CD4-positive, alpha-beta T cell treated with Interleukin-4 for 1 hour (primary cell): ENCODE data around the gene AQP3.
"Not testable (repeated sequence)": the region's sequence is repeated elsewhere in the genome, so short reads cannot be mapped to it uniquely, and the experiment has no call there.

ENCODE experiments used
- DNase-seq, 2 donors: peaks; one replicate each; pipeline ENCODE4 v3.0.0-alpha.2; 2020 to 2022

The AQP3 gene

DNA sequence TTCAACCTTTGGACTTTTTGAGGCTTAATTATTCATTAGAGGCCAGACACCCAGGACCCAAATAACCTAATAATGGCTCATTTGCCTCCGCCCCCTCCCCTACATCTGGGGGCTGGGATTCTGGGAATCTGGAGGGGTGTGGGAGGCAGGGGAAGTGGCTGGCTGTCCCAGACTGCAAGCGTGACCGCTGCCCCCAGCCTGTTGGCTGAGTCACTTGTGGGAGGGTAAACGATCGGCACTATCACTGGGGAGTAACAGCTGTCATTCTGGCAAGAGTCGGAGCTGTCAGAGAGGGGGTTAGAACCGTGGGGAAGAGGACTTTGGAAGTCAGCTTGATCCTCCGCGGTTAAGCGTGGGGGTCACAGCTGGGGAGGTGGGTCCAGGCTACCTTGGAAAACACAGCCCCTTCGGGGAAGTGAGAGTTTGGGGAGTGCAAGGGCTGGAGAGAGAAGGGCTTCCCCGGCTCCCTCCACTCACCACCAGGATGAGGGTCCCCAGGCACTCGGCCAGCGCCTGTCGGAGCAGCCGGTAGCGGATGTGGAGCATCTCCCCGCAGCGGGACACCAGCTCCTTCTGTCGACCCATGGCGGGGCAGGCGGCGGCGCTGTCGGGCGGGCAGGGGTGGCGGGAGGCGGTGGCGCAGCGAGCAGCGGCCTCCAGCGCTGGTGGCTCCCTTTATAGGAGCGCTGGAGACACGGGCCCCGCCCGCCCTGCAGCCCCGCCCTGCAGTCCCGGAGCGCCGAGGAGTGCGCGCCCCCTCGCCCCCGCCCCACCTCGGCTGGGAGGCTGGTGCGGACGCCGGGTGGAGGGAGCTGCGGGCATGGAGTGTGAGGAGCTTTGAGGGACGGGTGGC, at the start of gene AQP3:
Gene AQP3, minus strand, starts transcription at position 648 of the 853 bp plus-strand sequence. Its CDS starts 63 bp downstream, at position 585.
- DNase-seq, result peak; percentile 75 to 82

DNA sequence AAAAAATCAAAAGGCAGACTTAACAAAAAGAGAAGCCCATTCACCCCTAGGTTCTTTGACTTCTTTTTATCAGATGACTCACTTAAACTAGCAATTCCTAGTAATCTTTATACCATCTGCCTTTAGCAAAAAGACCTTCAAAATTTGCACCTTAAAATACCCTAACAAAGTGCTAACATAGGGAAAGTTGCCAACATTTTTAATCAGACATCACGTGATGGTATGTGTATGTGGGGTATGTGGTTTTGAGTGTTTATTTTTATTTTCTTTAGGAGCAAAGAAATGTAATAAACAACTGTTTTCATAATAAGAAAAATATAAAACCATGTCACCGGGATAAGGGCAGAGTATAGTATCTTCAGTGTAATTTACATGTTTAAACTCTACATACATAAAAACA, 46.4 kb upstream of the AQP3 start:
- DNase-seq, result not testable (repeated sequence)

DNA sequence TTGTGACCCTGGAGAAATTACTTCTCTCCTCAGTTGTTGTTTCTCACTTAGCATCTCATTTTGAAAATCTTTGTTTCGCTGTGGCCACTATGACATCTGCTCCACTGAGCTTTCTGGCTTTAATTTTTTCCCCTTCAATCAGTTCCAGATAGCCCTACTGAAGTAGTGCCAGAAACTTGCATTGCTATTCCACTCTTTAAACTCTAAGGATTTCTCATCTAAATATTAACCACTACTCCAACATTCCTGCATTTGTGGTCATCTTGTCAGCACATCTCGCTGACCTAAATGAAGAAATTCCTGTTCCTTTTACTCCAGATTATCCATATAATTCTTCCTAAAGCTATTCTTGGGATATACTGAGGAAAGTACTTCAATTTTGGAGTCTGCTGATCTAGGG, 41.7 kb upstream of the AQP3 start:
- no peak for DNase-seq

DNA sequence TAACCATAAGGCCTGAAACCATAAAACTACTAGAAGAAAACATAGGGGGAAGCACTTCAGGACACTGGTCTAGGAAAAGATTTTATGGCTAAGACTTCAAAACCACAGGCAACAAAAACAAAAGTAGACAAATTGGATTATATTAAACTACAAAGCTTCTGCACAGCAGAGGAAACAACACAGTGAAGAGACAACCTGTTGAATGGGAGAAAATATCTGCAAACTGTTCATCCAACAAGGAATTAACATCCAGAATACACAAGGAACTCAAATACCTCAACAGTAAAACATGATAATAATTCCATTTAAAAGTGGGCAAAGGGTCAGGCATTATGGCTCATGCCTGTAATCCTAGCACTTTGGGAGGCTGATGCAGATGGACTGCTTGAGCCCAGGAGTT, 37.9 kb upstream of the AQP3 start:
- DNase-seq, result not testable (repeated sequence)

DNA sequence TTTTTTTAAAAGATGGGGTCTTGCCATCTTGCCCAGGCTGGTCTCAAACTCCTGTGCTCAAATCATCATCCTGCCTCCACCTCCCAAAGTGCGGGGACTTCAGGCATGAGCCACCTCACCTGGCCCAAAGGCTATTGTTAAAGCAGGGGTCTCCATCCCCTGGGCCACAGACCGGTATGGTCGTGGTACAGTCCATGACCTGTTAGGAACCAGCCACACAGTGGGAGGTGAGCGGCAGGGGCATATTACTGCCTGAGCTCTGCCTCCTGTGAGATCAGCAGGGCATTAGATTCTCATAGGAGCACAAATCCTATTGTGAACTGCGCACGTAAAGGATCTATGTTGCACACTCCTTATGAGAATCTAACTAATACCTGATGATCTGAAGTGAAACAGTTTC, 33.6 kb upstream of the AQP3 start:
- no peak for DNase-seq

DNA sequence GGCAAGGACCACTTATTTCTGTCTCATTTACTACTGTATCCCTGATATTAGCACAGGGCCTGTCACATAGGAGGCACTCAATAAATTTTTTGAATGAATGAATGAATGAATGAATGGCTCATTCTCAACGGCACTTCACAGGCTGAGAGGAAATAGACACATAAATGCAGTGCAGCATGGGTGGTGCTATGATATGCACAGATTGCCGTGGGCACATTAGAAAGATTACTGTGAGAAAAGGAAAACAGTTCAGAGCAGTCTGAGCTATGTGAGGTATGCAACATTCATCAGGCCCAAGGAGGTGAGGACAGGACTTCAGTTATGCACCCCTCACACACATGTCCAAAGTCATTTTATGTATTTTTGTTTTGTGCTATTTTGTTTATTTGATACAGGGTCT, 32.7 kb upstream of the AQP3 start:
- DNase-seq, result no peak

DNA sequence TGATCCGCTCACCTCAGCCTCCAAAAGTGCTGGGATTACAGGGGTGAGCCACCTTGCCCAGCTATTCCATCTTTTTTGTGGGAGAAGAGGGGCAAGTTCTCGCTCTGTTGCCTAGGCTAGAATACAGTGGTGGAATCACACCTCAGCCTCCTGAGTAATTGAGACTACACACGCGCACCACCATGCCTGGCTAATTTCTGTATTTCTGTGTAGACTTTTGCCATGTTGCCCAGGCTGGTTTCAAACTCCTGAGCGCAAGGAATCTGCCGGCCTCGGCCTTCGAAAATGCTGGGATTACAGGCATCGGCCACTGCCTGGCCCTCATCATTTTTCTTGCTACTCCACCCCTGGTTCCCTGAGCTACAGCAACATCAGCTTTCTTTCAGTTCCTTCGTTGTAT, 29.1 kb upstream of the AQP3 start:
- no peak for DNase-seq

DNA sequence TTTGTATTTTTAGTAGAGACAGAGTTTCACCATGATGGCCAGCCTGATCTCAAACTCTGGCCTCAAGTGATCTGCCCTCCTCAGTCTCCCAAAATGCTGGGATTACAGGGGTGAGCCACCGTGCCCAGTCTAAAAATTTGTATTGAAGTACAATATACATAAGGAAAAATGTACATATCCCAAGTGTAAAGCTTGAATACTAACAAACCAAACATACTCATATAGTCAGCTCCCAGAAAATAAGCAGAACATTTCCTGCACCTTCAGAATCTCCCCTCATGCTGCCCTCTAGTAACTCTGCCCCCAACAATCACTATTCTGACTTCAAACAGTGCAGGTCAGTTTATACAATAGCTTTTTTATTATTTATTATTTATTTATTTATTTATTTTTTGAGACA, 28.0 kb upstream of the AQP3 start:
- DNase-seq, result no peak

DNA sequence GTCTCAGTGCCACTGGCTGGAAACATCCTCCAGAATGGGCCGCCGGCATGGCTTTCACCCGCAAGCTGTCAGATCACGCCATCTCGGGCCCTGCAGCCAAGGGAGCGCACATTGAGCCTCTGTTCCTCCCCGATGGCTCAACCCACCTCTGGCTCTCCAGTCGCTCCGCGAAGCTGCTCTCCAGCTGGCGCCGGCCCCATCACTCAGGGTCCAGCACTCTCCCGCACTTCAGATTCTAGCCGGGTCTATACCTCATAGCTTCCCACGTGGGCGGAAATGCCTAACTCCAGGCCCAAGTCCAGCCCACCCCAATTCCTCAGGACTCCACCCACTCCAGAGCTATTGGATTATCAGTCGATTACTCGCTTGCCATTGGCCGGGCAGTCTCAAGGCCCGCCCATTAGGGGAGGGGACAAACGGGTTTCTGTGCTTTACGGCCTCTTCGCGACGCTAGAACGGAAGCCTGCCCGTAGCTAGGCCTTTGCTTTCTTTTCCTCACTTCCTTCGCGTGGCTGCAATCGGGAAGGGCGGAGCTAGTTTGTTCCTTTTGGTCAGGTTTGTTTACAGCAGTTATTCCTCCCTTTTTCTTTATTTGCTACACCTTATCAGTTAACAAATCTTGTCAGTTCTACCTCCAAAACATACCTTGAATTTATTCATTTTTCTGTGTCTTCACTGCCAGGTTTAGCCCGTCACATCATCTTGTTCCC, 26.4 kb upstream of the AQP3 start, which contains the start of gene NOL6:
Gene NOL6, minus strand, starts transcription at position 282 of the 710 bp plus-strand sequence. Its CDS starts 82 bp downstream, at position 200.
- DNase-seq, result peak; percentile 98 to 99

DNA sequence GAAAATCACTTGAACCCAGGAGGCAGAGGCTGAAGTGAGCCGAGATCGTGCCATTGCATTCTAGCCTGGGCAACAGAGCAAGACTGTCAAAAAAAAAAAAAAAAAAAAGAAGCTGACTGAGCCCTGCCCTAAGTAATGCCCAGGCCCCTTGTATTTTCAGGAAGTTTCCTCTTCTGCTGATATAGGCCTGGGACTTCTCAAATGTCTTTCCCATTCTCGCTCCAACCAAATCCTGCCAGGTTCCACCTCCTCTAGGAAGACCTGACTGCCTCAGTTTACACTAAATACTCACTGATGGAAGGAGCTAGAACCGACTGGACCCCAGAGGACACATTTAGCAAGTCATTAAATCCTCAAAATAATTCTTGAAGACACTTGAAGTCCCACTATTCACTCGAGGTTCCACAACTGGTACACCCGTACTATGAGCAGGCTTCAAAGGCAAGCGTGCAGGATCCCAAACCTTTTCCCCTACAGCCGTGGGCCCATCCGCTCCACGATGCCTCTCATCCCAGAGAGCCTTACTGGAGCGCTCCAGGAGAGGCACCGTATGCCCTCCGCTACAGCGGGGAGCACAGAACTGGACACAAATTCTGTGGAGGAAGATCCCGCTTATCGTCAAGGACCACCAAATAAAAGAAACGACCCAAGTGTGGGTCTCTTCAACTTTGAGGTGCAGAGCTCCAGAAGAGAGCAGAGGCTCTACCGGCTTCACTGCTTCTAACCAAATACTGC, 25.7 kb upstream of the AQP3 start:
- no peak for DNase-seq

DNA sequence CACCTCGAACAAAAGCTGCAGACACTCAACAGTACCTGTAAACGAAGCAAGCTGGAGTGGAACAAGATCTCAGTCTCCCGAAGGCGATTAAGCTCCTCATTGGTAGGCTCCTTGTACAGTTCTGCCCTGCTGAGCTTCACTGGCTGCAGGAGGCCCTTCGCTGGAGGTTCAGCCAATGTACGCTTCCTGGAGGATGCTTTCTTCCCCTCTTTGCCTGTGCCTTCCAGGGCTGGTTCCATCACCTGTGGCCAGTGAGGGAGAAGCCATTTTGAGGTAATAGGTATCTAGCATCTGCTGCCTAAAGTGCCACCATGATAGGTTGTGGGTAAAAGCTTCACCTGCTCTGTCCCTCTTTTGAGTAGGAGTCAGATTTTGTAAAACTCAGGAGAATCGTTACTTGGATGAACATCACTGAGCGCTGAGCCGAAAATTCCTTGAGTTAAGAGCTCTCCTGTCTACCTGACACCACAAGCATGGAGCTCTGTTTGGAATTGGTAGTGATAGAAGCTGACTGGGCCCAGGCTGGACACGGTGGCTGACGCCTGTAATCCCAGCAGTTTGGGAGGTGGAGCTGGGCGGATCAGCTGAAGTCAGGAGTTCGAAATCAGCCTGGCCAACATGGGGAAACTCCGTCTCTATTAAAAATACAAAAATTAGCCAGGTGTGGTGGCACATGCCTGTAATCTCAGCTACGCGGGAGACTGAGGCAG, 24.9 kb upstream of the AQP3 start:
- DNase-seq, result no peak

DNA sequence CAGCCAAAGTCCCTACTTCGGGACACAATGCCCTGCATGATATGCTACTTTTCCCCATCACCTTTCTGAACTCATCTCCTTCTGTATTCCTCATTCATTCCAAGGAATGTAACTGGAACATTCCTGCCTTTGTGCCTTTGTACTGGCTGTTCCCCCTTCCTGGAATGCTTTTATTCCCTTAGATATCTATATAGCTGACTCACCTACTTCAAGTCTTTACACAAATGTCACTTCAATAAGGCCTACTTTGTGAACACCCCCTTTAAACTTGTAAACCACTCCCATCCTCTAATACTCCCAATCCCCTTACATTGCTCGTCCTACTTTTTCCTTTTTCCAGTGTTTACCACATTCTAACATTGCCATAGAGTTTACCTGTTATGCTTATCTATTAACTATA, 24.0 kb upstream of the AQP3 start:
- no peak for DNase-seq

DNA sequence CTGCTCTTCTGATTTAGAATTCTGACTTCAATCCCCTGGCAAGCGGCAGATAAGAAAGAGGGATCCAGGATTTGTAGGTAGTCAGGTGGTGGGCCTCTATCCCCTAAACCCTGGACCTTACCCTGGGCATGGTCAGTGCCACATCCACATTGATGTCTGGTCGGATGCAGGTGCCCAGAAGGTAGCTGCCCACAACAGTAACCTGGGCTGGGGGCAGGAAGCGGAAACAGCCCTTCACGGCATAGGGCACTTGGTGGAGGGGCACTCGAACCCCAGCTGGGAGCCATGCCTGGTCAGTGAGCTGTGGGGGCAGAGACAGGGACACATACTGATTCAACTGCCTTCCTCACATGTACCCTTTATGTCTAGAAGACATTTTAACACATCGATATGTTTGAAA, 22.5 kb upstream of the AQP3 start:
- DNase-seq, result no peak

DNA sequence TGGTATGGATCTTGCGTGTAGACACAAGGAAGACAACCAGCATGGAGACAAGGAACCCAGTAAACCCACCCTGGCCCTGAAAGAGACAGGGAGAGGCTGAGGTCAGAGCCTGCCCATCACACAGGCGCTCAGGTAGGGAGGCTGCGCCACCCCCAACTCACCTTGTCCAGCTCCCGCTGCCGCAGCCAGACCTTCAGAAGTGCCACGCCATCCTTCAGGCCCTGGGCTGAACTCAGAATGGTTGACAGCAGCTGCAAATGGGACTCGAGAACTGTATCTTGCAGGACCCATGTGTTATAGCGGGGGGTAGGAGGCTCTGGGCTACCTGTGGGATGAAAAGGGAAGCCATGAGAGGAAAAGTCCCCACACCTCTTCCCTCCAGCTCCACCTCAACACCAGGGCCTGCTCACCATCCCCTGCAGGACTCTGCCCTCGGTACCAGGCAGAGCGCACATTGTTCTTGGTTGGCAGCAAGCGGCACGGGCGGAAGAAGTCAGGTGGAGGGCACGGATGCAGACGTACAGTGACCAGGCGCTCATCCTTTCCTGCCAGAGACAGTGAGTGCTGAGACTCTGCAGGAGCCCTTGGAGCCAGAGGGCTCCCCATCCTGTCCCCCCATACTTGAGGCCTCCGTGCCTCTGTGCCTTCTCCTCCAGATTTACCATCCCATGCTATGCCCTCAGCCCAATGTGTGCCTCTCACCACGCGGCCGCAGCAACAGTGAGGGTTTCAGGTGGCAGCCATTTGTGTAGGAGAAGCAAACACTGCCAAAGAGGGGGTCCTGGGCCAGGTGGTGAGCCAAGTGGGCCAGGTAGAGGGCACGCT, 21.6 kb upstream of the AQP3 start:
- DNase-seq, result no peak

DNA sequence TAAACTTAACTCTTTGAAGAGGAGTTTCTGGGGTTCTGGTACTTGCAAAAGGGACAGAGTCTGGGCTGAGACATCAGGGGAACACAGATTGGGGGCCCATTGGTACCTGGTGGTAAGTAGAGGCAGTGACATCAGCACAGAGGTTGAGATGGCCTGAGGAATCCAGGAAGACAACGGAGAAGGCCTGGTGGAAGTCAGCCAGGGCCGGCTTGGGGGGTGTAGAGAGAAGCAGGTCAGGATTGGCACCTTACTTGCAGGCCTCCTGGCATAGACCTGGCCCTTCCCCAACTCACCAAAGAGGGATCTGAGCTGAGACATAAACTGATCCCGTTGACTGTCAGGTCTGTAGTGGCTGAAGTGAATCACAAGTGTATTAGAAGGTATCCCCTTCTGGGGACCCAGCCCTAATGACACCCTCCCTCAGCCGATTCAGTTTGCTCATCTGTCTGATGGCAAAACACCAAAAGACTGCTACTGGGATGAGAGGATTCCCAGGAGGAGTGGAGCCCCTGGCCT, 20.9 kb upstream of the AQP3 start:
- no peak for DNase-seq

DNA sequence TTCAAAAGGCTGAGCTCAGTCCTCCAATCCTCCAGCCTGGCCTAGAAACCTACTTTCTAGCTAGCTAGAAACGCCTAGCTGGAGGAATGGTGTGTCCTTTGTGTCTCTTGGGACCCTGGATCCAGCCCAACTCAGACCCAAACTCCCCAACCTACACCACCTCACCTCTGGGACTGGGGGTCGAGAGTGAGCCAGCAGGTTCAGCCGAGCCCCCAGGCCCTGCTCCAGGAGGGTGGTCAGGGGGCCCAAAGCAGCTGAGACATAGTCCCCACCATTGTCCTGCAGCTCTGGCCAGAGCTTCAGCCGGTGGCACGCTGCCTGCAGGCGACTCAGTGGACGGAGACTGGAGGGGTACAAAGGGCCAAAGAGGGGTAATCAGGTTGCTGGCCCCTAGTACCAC, 20.1 kb upstream of the AQP3 start:
- no peak for DNase-seq

DNA sequence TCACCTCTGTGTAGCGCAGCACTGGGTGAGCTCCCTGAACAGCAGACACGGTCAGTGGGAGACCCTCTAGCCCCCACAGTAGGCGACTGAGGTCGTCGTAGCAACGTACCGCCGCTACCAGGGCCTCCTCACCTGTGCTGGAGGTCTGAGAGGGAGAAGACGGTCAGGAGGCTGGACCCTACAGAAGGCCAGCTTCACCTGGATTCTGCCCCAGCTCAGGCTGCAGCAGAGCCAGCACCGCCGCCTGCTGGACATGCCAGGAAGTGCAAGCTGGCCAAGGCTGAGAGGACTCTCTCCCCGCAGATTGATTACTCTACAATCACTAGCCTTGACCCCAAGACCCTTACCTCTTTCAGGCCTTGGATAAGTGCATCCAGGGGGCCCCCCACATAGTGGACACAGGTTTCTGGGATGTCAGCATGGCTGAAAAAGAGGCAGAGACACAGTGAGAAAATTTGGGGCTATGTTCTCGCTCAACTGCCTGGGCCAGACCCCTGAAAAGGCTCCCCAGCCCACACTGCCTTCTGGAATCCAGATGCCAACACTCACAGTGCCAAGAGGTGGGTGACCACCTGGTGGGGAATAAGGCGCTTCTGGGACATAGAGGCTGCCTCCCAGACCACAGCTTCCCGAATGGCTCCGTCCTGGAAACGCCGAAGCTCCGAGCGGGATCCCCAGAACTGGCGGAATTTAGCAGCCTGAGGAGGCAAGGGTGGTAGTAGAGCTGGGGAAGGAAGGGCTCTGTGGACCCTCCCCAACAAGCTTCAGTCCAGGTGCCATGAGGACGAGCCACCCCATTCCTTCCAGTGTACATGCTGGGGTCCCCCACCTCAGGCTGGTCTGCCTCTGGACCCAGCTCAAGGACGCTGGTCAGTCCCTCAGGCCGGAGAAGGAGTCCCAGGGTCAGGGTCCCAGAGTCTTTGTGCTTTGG, 19.4 kb upstream of the AQP3 start:
- peak; percentile 53 to 74 for DNase-seq

DNA sequence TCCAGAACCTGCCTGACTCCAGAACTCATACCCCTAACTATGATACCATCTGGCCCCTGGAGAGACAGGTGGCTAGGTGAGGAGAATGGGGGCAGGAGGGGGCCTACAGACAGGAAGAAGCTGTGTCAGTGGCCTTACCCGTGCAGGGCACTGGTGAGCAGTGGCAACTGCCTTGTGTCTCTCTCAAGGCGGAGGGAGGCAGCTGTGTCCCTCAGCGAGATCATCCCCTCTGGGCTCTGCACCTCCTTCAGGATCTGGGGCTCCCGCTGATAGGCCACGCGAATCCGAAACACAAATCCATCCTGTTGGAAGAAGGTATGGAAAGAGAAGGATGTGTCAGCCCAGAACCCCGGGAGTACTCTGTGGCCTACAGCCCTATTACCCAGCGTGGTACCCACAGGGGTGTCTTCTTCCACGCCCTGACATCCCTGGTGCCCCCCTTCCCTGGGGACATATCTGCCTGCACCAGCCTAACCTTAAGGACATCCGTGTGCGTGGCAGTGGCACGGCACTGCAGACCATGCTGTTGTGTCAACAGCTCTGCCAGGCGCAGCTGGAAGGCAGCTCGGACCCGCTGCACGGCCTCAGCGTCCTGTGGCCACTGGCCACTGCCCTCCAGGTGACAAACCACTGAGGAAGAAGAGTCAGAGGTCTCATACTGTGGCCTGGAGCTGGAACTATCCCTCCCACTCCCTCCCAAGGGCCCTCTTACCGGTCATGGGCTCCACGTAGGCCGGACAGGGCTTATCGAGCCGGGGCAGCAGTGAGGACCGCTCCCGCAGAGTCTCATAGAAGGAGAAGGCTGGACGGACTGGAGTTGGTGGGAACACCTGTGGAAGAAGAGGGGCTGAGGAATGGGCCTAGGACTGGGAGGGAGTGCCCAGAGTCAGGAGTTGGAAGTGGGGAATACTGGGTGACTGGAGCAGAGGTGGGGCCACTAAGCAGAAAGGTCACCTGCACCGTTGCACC, 18.5 kb upstream of the AQP3 start:
- DNase-seq, result no peak

DNA sequence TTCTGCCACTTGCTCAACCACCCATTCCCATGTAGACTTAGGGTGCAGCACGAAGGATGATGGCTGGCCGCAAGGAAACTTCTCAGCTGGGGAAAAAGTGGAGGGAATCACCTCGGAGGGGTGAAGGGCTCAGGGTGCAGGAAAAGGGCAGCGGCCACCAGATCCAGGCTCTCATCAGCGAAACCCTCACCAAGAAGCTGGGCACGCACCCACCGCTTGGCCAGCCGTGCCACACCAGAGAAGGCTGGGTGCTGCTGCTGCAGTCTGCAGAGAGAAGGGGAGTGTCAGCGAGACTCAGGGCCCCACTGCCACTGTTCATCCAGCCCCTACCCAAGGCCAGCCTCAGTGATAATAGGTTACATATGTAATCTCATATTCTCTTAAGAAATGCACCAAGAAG, 17.7 kb upstream of the AQP3 start:
- no peak for DNase-seq
